Prostate gland (tissue), 2 donors: ENCODE measurements around the gene TESK2. TPM values are rescaled to one million over a fixed set of nuclear protein-coding genes. Genes with fewer than 3 reads are reported as not detected.
A peak's percentile ranks its signal among the peaks of the same experiment; 100 is the strongest.

Experiments used
- DNase-seq: peaks from one replicate; pipeline ENCODE4 v3.0.0-alpha.2; 2019; ENCODE audit warnings: low spot score
- H3K27ac ChIP-seq, 2 donors: fragments of 200-600 bp; sonication (generic); 2 replicates each; pipeline ENCODE4 v1.5.1; 2017 to 2019
- H3K27me3 ChIP-seq: fragments of 200-600 bp; sonication (generic); replicated peaks from 2 replicates; pipeline ENCODE4 v1.5.1; 2019; ENCODE audit not compliant: insufficient read depth
- H3K36me3 ChIP-seq, 2 donors: fragments of 200-600 bp; sonication (generic); 1 replicate in 1 of 2; 2 replicates in 1 of 2; pipeline versions ENCODE4 v1.5.1 to v1.8.1; 2017 to 2019
- H3K4me1 ChIP-seq: fragments of 200-600 bp; sonication (generic); replicated peaks from 2 replicates; pipeline ENCODE4 v1.5.1; 2019
- H3K4me3 ChIP-seq, 2 donors: fragments of 200-600 bp; sonication (generic); 2 replicates each; pipeline ENCODE4 v1.5.1; 2017 to 2019
- H3K9me3 ChIP-seq: fragments of 200-600 bp; sonication (generic); 2 replicates; pipeline ENCODE4 v1.5.1; 2017
- POLR2A ChIP-seq: fragments of 450-650 bp; IDR thresholded peaks from one replicate; pipeline ENCODE4 v1.6.1; 2016; ENCODE audit warnings: antibody characterized with exemption, mild to moderate bottlenecking
- POLR2AphosphoS5 ChIP-seq: sonication (generic); formaldehyde crosslinking; IDR thresholded peaks from one replicate; pipeline ENCODE4 v1.6.1; 2017; ENCODE audit warnings: antibody characterized with exemption
- WGBS: methylation state at CpG from one replicate; pipeline ENCODE4 v1.1.5; 2018; 5-methylcytosine and 5-hydroxymethylcytosine counted together
- intact Hi-C: fragments of 100-400 bp; cut with DNase I; formaldehyde crosslinking; loops from one replicate; pipeline ENCODE4 v1.14.2; 2022
- total RNA-seq, 2 donors: library from RNA; depleted of rRNA; stranded (reverse); fragments of >200 nt; gene quantifications; one replicate each; pipeline ENCODE4 v1.1.0, GENCODE V29; 2016
- TF ChIP-seq, protein P1 (sequence below), 4 experiments: fragments of 200-600 bp in 2 of 4; fragments of 450-650 bp in 2 of 4; sonication (generic) in 2 of 4; IDR thresholded peaks; 1 replicate in 3 of 4; 2 replicates in 1 of 4; pipeline ENCODE4 v1.5.1; 2016 to 2019; ENCODE audit warnings: antibody characterized with exemption in 4 of 4, mild to moderate bottlenecking in 2 of 4, moderate library complexity in 2 of 4

TESK2 gene
- total RNA-seq, 2 donors from 2014 or later: 21.4 to 26.4 TPM

DNA sequence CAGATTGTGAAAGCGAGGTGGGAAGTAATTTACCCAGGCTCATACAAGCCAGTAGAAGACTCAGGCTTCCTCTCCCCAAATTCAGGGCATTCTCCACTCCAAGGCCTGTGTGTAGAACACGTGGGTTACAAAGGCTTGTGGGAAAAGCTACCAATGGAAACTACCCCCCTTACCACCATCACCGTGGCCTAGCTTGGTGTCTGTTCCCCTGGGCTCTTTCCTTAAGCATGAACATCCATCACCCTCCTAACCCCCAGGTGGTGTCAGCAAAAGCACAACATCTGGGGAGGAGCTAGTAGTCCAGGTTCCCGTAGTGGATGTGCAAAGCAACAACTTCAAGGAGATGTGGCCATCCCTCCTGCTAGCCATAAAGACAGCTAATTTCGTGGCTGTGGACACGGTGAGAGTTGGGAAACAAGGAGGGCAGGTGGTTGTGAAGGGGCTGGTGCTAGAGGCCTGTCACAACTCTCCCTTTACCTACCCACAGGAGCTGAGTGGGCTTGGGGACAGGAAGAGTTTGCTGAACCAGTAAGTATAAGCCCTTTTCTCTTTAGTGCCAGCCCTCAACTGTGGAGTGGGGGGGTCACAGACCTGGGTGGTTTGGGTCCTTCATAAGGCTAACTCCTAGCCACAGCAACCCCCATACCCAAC, 150.0 kb downstream of the TESK2 start:
- no peak for DNase-seq
- H3K4me1 ChIP-seq: peaks cover 3% of the 10 kb centered on the region
- WGBS: 14% methylated on average over 6 of the region's 6 CpGs
- H3K27me3 ChIP-seq: no peaks in the 10 kb centered on the region
- no peaks in the 10 kb centered on the region for H3K9me3 ChIP-seq
- intact Hi-C loops: no loop called here
- peak overlapping the region; percentile 82 to 84 for H3K4me3 ChIP-seq
- peaks cover 0 to 6% of the 10 kb centered on the region in 2 donors for H3K36me3 ChIP-seq
- TF ChIP-seq, protein P1, sequence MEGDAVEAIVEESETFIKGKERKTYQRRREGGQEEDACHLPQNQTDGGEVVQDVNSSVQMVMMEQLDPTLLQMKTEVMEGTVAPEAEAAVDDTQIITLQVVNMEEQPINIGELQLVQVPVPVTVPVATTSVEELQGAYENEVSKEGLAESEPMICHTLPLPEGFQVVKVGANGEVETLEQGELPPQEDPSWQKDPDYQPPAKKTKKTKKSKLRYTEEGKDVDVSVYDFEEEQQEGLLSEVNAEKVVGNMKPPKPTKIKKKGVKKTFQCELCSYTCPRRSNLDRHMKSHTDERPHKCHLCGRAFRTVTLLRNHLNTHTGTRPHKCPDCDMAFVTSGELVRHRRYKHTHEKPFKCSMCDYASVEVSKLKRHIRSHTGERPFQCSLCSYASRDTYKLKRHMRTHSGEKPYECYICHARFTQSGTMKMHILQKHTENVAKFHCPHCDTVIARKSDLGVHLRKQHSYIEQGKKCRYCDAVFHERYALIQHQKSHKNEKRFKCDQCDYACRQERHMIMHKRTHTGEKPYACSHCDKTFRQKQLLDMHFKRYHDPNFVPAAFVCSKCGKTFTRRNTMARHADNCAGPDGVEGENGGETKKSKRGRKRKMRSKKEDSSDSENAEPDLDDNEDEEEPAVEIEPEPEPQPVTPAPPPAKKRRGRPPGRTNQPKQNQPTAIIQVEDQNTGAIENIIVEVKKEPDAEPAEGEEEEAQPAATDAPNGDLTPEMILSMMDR (IDR thresholded peaks at IDR 0.05): no peak
- TF ChIP-seq POLR2AphosphoS5 (no peak), POLR2A (no peak)
- H3K27ac ChIP-seq: peak overlapping the region; percentile 93 to 97

DNA sequence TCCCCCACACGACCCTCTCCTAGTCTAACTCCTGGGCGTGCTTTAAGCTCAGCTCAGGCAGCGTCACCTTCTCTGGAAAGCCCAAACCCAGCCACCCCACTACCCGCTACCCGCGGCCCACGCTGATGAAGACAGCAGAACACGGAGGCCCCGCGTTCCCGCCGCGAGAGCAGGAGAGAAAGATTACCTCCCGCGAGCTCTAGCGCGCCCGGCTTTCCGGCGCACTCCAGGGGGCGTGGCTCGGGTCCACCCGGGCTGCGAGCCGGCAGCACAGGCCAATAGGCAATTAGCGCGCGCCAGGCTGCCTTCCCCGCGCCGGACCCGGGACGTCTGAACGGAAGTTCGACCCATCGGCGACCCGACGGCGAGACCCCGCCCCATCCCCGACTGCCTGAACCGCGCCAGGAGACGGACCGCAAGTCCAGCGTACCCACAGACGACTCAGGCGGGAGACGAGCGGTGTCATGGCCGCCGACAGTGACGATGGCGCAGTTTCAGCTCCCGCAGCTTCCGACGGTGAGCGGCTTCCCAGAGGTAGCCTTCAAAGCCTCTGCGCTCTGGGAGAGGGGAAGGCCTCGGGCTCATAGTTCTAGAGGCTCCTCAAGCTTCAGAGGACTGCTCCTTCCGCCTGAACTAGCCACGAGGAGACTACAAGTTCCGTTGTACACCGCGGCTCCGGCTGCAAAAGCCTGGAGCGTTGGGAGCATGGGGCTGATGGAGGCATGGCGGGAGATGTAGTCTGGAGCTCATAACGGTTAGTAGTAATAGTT, 151.0 kb downstream of the TESK2 start, which contains the start of the genes MUTYH and TOE1:
TSS of gene MUTYH (minus strand) at position 652 of the 770 bp plus-strand sequence. CDS start 5,935 bp downstream, outside the sequence.
TSS of gene TOE1 (plus strand) at position 382 of the 770 bp plus-strand sequence. CDS start at position 465, 83 bp downstream.
- TF ChIP-seq POLR2AphosphoS5: peak; percentile 74
- TF ChIP-seq, protein P1 (IDR thresholded peaks at IDR 0.05): peak in 1 of 4 experiments; percentile 11
- TF ChIP-seq POLR2A: peak; percentile 62
- Histone ChIP-seq H3K4me3 (peak within 1 kb of the TSS; percentile 82 to 84), H3K4me1 (peaks cover 3% of the 10 kb centered on the region), H3K36me3 (peaks cover 0 to 6% of the 10 kb centered on the region in 2 donors), H3K27ac (peak within 1 kb of the TSS; percentile 93 to 97), H3K27me3 (no peaks in the 10 kb centered on the region), H3K9me3 (no peaks in the 10 kb centered on the region)
- DNase-seq: peak; percentile 85
- intact Hi-C loops: no loop called here
- under 1% methylated on average over 23 of the region's 70 CpGs for WGBS

GRCh38 chr1:45337630-45338325, 153.2 kb downstream of the TESK2 start:
- Histone ChIP-seq H3K36me3 (peaks cover 3 to 5% of the 10 kb centered on the region in 2 donors), H3K4me3 (no peak overlapping the region), H3K9me3 (no peaks in the 10 kb centered on the region), H3K27ac (no peak overlapping the region), H3K4me1 (no peaks in the 10 kb centered on the region), H3K27me3 (no peaks in the 10 kb centered on the region)
- over 99% methylated on average over 3 of the region's 3 CpGs for WGBS
- no peak for DNase-seq
- intact Hi-C loops: no loop called here
- TF ChIP-seq, protein P1 (IDR thresholded peaks at IDR 0.05): no peak
- TF ChIP-seq POLR2AphosphoS5 (no peak), POLR2A (no peak)

GRCh38 chr1:45335855-45336324, 155.1 kb downstream of the TESK2 start:
- Histone ChIP-seq H3K27me3 (no peaks in the 10 kb centered on the region), H3K9me3 (no peaks in the 10 kb centered on the region), H3K27ac (no peak overlapping the region), H3K4me1 (no peaks in the 10 kb centered on the region), H3K36me3 (peaks cover 3 to 8% of the 10 kb centered on the region in 2 donors), H3K4me3 (no peak overlapping the region)
- intact Hi-C loops: no loop called here
- DNase-seq: no peak
- TF ChIP-seq POLR2AphosphoS5: peak; percentile 26
- TF ChIP-seq, protein P1 (IDR thresholded peaks at IDR 0.05): no peak
- 59% methylated on average over 4 of the region's 4 CpGs for WGBS
